ENCODE measurements around the gene STX17.

- no peak for TF ChIP-seq TCF12 (IDR thresholded peaks at IDR 0.05; ENCODE audit: low read depth, low read length)
- TF ChIP-seq POLR2A (IDR thresholded peaks at IDR 0.05; ENCODE audit: low read depth, low read length), result no peak
- TF ChIP-seq CTCF (IDR thresholded peaks at IDR 0.05 in 2 of 3, conservative IDR thresholded peaks at IDR 0.05 in 1 of 3; ENCODE audit: control insufficient read depth in 2 of 3, extremely low read depth in 1 of 3, insufficient read depth in 1 of 3, low read depth in 3 of 3, low read length in 3 of 3), result no peak
- no peak for TF ChIP-seq SREBF2 (IDR thresholded peaks at IDR 0.05; ENCODE audit: low read length)
- TF ChIP-seq SMC3 (IDR thresholded peaks at IDR 0.05; ENCODE audit: borderline replicate concordance, low read length), result no peak
- TF ChIP-seq POLR2AphosphoS2 (IDR thresholded peaks at IDR 0.05; ENCODE audit: low read depth, low read length), result no peak
- TF ChIP-seq ZNF207 (IDR thresholded peaks at IDR 0.05; ENCODE audit: borderline replicate concordance), result no peak
- TF ChIP-seq KDM1A (IDR thresholded peaks at IDR 0.05; ENCODE audit: borderline replicate concordance), result no peak
Measured at GRCh38 chr9:99966716-99967115, 60.3 kb downstream of the STX17 start.
